Gastrocnemius medialis (tissue), 4 donors: Measurements from ENCODE around the gene TMEM272.

Experiments
- CTCF ChIP-seq, 5 experiments: fragments of 450-650 bp in 3 of 5; fragments of 200-600 bp in 2 of 5; sonication (generic) in 2 of 5; IDR thresholded peaks in 4 of 5; conservative IDR thresholded peaks in 1 of 5; 1 replicate in 4 of 5; 2 replicates in 1 of 5; pipeline ENCODE4 v1.5.1; 2016 to 2019; ENCODE audit warnings: antibody characterized with exemption in 5 of 5, mild to moderate bottlenecking in 3 of 5, moderate library complexity in 3 of 5
- POLR2A ChIP-seq, 2 donors: fragments of 450-650 bp; IDR thresholded peaks; one replicate each; pipeline ENCODE4 v1.6.1; 2017; ENCODE audit warnings: antibody characterized with exemption in 2 of 2, mild to moderate bottlenecking in 2 of 2, moderate library complexity in 2 of 2

DNA sequence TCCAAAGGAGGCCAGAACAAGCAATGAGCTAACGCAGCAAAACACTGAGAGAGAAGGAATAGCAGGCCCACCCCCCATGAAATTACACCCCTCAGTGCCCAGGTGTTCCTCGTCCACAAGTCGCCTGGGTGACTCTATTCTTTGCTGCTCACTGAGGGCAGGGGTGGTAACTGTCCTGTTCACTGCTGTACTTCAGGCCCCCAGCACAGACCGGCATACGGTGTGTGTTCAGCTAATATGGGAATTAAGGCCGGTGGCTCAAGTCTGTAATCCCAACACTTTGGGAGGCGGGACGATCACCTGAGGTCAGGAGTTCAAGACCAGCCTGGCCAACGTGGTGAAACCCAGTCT, 72.9 kb downstream of the TMEM272 start:
- TF ChIP-seq CTCF (IDR thresholded peaks at IDR 0.05 in 4 of 5, conservative IDR thresholded peaks at IDR 0.05 in 1 of 5): no peak
- TF ChIP-seq POLR2A (IDR thresholded peaks at IDR 0.05): no peak
